Ovary (tissue), 3 donors: ENCODE data around the gene STX18.

Experiments
- EP300 ChIP-seq: sonication (generic); formaldehyde crosslinking; IDR thresholded peaks from one replicate; pipeline ENCODE4 v1.6.1; 2017; ENCODE audit warnings: antibody characterized with exemption
- POLR2A ChIP-seq: fragments of 450-650 bp; IDR thresholded peaks from one replicate; pipeline ENCODE4 v1.6.1; 2017; ENCODE audit warnings: antibody characterized with exemption, mild to moderate bottlenecking, moderate library complexity
- TF ChIP-seq, protein P1 (sequence below), 3 donors: fragments of 450-650 bp in 2 of 3; fragments of 200-600 bp in 1 of 3; IDR thresholded peaks; one replicate each; pipeline versions ENCODE4 v1.5.1 to v1.8.0; 2016 to 2022; ENCODE audit warnings: antibody characterized with exemption in 3 of 3, mild to moderate bottlenecking in 1 of 3
- donor health status: DM: no; HTN: no; CAD: no.

DNA sequence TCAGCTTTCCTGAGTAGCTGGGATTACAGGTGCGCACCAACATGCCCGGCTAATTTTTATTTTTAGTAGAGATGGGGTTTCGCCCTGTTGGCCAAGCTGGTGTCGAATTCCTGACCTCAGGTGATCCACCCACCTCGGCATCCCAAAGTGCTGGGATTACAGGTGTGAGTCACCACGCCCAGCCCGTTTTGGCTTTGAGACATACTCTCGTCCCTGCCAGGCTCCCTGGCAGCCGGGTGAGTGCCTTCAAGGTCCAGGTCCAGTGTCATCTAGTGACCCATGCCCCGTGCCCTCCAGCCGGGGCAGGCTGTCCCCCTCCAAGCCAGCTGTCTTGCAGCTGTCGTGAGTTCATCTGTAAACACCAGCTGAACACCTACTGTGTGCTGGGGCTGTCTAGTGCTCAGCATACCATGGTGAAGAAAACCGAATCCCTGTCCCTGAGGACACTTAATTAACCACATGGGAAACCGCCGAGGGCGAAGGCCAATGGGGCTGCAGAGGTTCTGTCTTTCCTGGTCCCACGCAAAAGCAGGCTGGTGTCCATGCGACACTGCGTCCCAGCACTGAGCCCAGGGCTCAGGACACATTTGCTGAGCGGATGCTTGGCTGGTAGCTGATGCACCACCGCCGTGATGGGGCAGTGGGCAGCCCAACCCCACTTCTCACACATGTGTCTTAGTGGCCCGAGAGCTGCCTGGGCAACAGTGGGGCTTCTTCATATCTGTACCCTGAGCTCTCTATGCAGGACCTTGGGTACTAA, 133.1 kb downstream of the STX18 start:
- TF ChIP-seq EP300 (no peak), POLR2A (no peak)
- TF ChIP-seq, protein P1, sequence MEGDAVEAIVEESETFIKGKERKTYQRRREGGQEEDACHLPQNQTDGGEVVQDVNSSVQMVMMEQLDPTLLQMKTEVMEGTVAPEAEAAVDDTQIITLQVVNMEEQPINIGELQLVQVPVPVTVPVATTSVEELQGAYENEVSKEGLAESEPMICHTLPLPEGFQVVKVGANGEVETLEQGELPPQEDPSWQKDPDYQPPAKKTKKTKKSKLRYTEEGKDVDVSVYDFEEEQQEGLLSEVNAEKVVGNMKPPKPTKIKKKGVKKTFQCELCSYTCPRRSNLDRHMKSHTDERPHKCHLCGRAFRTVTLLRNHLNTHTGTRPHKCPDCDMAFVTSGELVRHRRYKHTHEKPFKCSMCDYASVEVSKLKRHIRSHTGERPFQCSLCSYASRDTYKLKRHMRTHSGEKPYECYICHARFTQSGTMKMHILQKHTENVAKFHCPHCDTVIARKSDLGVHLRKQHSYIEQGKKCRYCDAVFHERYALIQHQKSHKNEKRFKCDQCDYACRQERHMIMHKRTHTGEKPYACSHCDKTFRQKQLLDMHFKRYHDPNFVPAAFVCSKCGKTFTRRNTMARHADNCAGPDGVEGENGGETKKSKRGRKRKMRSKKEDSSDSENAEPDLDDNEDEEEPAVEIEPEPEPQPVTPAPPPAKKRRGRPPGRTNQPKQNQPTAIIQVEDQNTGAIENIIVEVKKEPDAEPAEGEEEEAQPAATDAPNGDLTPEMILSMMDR (IDR thresholded peaks at IDR 0.05): no peak
